Cardiac muscle cell (in vitro differentiated cells and primary cell): ENCODE results near the gene SRM. TPM values are rescaled to one million over a fixed set of nuclear protein-coding genes. Genes with fewer than 3 reads are reported as not detected.
"Not testable (repeated sequence)": the region's sequence is repeated elsewhere in the genome, so short reads cannot be mapped to it uniquely, and the experiment has no call there.

ENCODE experiments used
- DNase-seq, 2 donors: peaks; one replicate each; pipeline versions ENCODE4 v3.0.0 to v3.0.0-alpha.2; 2010 to 2017; ENCODE audit warnings: low read depth in 1 of 2, low spot score in 1 of 2
- H3K27ac ChIP-seq: fragments of 200-600 bp; sonication (generic); 2 replicates; pipeline ENCODE4 v1.5.1; 2016
- H3K27me3 ChIP-seq: fragments of 200-600 bp; sonication (generic); 2 replicates; pipeline ENCODE4 v1.6.0; 2016; ENCODE audit warnings: control low read depth
- H3K36me3 ChIP-seq: fragments of 200-600 bp; sonication (generic); 2 replicates; pipeline ENCODE4 v1.5.1; 2016; ENCODE audit warnings: control low read depth
- H3K4me1 ChIP-seq: fragments of 200-600 bp; sonication (generic); 2 replicates; pipeline ENCODE4 v1.8.1; 2017; ENCODE audit warnings: low read depth, mild to moderate bottlenecking, mixed run types
- H3K4me3 ChIP-seq: fragments of 200-600 bp; sonication (generic); 2 replicates; pipeline ENCODE4 v1.5.1; 2016; ENCODE audit warnings: mild to moderate bottlenecking
- H3K9me3 ChIP-seq: fragments of 200-600 bp; sonication (generic); 2 replicates; pipeline ENCODE4 v1.5.1; 2017; ENCODE audit warnings: low read depth, mild to moderate bottlenecking, control low read depth
- polyA plus RNA-seq: library from polyadenylated mRNA; unstranded; fragments of >200 nt; fragmentation: Nextera tagmentation; extraction: Ambion mirVana; gene quantifications from 2 replicates; pipeline ENCODE4 v1.2.1, GENCODE V29; 2016
- total RNA-seq: library from RNA; depleted of rRNA; stranded (reverse); fragments of >200 nt; gene quantifications from 2 replicates; pipeline ENCODE4 v1.2.3, GENCODE V29; 2016
- TF ChIP-seq, protein P1 (sequence below): IDR thresholded peaks from 2 replicates; pipeline ENCODE4 v1.5.1; 2012; ENCODE audit warnings: low read depth, mild to moderate bottlenecking, low read length

SRM gene
- total and polyA plus RNA-seq, 2 experiments from 2014 or later: 48.6 to 184 TPM

DNA sequence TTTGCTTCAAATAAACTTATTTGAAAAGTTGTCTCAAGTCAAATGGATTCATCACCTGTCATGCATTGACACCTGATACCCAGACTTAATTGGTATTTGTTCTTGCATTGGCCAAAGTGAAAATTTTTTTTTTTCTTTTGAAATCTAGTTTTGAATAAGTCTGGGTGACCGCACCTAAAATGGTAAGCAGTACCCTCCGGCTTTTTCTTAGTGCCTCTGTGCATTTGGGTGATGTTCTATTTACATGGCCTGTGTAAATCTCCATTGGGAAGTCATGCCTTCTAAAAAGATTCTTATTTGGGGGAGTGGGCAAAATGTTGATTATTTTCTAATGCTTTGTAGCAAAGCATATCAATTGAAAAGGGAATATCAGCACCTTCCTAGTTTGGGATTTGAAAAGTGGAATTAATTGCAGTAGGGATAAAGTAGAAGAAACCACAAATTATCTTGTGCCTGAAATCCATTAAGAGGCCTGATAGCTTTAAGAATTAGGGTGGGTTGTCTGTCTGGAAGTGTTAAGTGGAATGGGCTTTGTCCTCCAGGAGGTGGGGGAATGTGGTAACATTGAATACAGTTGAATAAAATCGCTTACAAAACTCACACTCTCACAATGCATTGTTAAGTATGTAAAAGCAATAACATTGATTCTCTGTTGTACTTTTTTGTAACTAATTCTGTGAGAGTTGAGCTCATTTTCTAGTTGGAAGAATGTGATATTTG is 35.5 kb downstream of the SRM start:
- H3K27ac ChIP-seq: no peak overlapping the region
- no peak overlapping the region for H3K4me3 ChIP-seq
- H3K4me1 ChIP-seq: no peaks in the 10 kb centered on the region
- no peaks in the 10 kb centered on the region for H3K27me3 ChIP-seq
- DNase-seq: no peak
- no peaks in the 10 kb centered on the region for H3K9me3 ChIP-seq
- TF ChIP-seq, protein P1, sequence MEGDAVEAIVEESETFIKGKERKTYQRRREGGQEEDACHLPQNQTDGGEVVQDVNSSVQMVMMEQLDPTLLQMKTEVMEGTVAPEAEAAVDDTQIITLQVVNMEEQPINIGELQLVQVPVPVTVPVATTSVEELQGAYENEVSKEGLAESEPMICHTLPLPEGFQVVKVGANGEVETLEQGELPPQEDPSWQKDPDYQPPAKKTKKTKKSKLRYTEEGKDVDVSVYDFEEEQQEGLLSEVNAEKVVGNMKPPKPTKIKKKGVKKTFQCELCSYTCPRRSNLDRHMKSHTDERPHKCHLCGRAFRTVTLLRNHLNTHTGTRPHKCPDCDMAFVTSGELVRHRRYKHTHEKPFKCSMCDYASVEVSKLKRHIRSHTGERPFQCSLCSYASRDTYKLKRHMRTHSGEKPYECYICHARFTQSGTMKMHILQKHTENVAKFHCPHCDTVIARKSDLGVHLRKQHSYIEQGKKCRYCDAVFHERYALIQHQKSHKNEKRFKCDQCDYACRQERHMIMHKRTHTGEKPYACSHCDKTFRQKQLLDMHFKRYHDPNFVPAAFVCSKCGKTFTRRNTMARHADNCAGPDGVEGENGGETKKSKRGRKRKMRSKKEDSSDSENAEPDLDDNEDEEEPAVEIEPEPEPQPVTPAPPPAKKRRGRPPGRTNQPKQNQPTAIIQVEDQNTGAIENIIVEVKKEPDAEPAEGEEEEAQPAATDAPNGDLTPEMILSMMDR: no peak
- peaks cover 75% of the 10 kb centered on the region for H3K36me3 ChIP-seq

DNA sequence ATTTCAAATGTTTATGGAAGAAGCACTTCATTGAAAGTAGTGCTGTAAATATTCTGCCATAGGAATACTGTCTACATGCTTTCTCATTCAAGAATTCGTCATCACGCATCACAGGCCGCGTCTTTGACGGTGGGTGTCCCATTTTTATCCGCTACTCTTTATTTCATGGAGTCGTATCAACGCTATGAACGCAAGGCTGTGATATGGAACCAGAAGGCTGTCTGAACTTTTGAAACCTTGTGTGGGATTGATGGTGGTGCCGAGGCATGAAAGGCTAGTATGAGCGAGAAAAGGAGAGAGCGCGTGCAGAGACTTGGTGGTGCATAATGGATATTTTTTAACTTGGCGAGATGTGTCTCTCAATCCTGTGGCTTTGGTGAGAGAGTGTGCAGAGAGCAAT is 36.6 kb downstream of the SRM start:
- Histone ChIP-seq H3K27ac (no peak overlapping the region), H3K4me3 (no peak overlapping the region), H3K9me3 (no peaks in the 10 kb centered on the region), H3K36me3 (peaks cover 87% of the 10 kb centered on the region), H3K27me3 (no peaks in the 10 kb centered on the region), H3K4me1 (no peaks in the 10 kb centered on the region)
- TF ChIP-seq, protein P1: no peak
- no peak for DNase-seq

DNA sequence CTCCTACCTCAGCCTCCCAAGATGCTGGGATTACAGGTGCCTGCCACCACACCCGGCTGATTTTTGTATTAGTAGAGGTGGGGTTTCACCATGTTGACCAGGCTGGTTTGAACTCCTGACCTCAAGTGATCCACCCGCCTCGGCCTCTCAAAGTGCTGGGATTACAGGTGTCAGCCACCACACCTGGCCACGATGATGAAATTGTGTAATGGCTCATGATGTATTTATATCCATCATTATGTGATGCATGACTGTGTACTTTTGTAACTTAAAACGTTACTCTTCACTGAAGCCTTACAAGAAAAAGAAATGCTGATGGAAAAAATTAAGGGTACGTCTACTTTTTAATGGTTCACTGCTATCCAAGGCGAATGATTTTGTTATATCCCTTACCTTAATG is 39.8 kb downstream of the SRM start:
- TF ChIP-seq, protein P1: no peak
- Histone ChIP-seq H3K4me1 (no peaks in the 10 kb centered on the region), H3K27me3 (no peaks in the 10 kb centered on the region), H3K4me3 (no peak overlapping the region), H3K36me3 (peaks cover 88% of the 10 kb centered on the region), H3K27ac (no peak overlapping the region), H3K9me3 (no peaks in the 10 kb centered on the region)
- DNase-seq: no peak

DNA sequence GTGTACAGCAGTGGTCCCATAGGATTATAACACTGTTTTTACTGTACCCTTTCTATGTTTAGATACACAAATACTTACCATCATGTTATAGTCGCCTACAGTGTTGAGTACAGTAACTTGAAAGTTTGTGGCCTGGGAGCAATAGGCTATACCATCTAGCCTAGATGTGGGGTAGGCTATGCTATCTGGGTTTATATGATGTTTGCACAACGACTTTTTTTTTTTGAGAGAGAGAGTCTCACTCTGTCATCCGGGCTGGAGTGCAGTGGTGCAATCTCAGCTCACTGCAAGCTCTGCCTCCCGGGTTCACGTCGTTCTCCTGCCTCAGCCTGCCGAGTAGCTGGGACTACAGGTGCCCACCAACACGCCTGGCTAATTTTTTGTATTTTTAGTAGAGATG is 40.5 kb downstream of the SRM start:
- H3K4me1 ChIP-seq, DNase-seq, H3K9me3 ChIP-seq, H3K4me3 ChIP-seq, H3K27me3 ChIP-seq, H3K27ac ChIP-seq: not testable (repeated sequence)
- peaks cover 88% of the 10 kb centered on the region for H3K36me3 ChIP-seq

DNA sequence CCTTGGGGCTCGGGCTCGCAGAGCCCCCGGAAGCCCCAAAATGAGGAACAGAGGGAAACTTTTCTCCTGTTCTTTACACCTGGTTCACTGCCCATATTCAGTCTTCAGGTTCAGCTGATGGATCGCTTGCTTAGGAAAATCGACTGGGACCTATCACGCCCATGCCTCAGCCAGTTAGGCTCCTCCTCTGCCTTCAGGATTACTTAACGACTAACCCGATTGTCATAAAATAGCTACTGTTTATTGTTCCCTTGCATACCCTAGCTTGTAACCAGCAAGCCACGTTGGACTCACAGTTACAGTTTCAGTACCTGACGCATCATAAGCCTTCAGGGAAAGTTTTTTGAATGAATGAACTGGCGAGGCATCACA is 46.7 kb downstream of the SRM start:
- DNase-seq: no peak
- peak overlapping the region; percentile 99 for H3K27ac ChIP-seq
- no peaks in the 10 kb centered on the region for H3K27me3 ChIP-seq
- H3K9me3 ChIP-seq: no peaks in the 10 kb centered on the region
- peaks cover 41% of the 10 kb centered on the region for H3K36me3 ChIP-seq
- peak overlapping the region; percentile 79 for H3K4me3 ChIP-seq
- peaks cover 9% of the 10 kb centered on the region for H3K4me1 ChIP-seq
- TF ChIP-seq, protein P1: no peak

DNA sequence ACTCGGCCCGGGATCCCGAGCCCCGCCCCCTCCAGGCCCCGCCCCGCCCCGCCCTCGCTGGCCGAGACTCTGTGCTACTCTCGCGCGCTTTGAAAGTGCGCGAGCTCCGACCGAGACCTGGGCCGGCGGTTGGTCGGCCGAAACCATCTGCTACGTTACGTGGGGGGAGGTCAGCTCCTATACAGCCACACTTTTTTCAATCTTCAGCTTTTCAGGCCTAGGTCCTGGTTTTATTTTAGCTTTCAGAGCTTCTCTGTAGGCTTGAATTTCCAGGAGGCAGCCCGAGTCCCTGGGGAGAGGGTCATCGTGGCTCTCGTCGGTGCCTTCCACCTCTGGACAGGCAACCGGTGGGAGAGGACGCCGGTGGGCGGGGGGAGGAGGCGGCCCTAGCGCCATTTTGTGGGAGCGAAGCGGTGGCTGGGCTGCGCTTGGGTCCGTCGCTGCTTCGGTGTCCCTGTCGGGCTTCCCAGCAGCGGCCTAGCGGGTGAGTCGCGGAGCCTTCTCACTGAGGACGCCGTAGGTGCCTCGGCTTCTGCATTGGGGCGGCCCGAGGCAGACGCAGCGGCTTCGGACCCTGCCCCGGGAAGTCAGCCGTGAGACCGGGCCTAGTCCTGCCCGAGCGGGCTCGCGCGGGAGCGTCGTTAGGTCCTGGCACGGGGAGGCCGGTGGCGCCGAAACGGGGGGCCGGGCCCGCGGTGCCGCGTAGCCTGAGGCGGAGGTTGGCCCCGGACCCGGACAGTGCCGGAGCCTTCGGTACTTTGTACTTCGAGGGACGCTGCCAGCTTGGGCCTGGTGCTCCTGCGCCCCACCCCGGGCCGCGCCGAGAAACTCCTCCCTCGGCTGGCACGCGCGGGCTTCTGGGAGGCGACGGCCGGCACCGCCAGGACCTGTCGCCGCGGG is 47.3 kb downstream of the SRM start, which contains the start of gene TARDBP:
Gene TARDBP (plus strand): TSS at position 395 of the 900 bp plus-strand sequence. CDS start 1,074 bp downstream, outside the sequence.
- Histone ChIP-seq H3K27me3 (no peaks in the 10 kb centered on the region), H3K4me1 (peaks cover 9% of the 10 kb centered on the region), H3K36me3 (peaks cover 39% of the 10 kb centered on the region), H3K27ac (peak within 1 kb of the TSS; percentile 99), H3K4me3 (peak within 1 kb of the TSS; percentile 79), H3K9me3 (no peaks in the 10 kb centered on the region)
- DNase-seq: peak; percentile 94 to 95
- TF ChIP-seq, protein P1: no peak
